Mesendoderm (in vitro differentiated cells): ENCODE results near the gene MZF1.
A peak's percentile ranks its signal among the peaks of the same experiment; 100 is the strongest.

Source experiments
- DNase-seq: peaks from one replicate; pipeline ENCODE4 v3.0.0; 2013
- H2AK5ac ChIP-seq: 2 replicates; pipeline ENCODE4 v1.6.1; 2013; ENCODE audit warnings: low read length, inconsistent platforms
- H2BK120ac ChIP-seq: 2 replicates; pipeline ENCODE4 v1.6.1; 2013; ENCODE audit warnings: low read depth, mild to moderate bottlenecking, low read length, moderate library complexity, mixed read lengths
- H2BK15ac ChIP-seq: replicated peaks from 2 replicates; pipeline ENCODE4 v1.6.1; 2013; ENCODE audit warnings: low read depth, mild to moderate bottlenecking, moderate library complexity
- H2BK5ac ChIP-seq: 2 replicates; pipeline ENCODE4 v1.6.1; 2013; ENCODE audit warnings: low read length, inconsistent platforms
- H3K18ac ChIP-seq: 2 replicates; pipeline ENCODE4 v1.6.1; 2013; ENCODE audit warnings: mild to moderate bottlenecking, low read length, mixed read lengths
- H3K23ac ChIP-seq: one replicate; pipeline ENCODE4 v1.6.1; 2013; ENCODE audit warnings: low read length
- H3K27ac ChIP-seq: 2 replicates; pipeline ENCODE4 v1.5.1; 2013; ENCODE audit warnings: low read depth, mild to moderate bottlenecking, inconsistent platforms, low read length, moderate library complexity
- H3K27me3 ChIP-seq: 2 replicates; pipeline ENCODE4 v1.6.1; 2013; ENCODE audit warnings: low read length, control low read depth, mild to moderate bottlenecking, inconsistent platforms; ENCODE audit not compliant: insufficient read depth, poor library complexity
- H3K36me3 ChIP-seq: 2 replicates; pipeline ENCODE4 v1.6.1; 2013; ENCODE audit warnings: low read length, inconsistent platforms; ENCODE audit not compliant: control insufficient read depth, insufficient read depth
- H3K4ac ChIP-seq: one replicate; pipeline ENCODE4 v1.6.1; 2013; ENCODE audit warnings: low read depth, mild to moderate bottlenecking, low read length, moderate library complexity
- H3K4me1 ChIP-seq: 2 replicates; pipeline ENCODE4 v1.6.1; 2013; ENCODE audit warnings: low read depth, low read length, inconsistent platforms; ENCODE audit not compliant: control insufficient read depth
- H3K4me2 ChIP-seq: 2 replicates; pipeline ENCODE4 v1.6.1; 2013; ENCODE audit warnings: low read length
- H3K4me3 ChIP-seq: 2 replicates; pipeline ENCODE4 v1.5.1; 2013; ENCODE audit warnings: mild to moderate bottlenecking, low read length
- H3K56ac ChIP-seq: one replicate; pipeline ENCODE4 v1.6.1; 2013; ENCODE audit warnings: low read length
- H3K79me1 ChIP-seq: 2 replicates; pipeline ENCODE4 v1.6.1; 2013; ENCODE audit warnings: low read length, inconsistent platforms
- H3K79me2 ChIP-seq: 2 replicates; pipeline ENCODE4 v1.6.1; 2013; ENCODE audit warnings: mild to moderate bottlenecking, low read length; ENCODE audit not compliant: control insufficient read depth, insufficient read depth
- H3K9ac ChIP-seq: 2 replicates; pipeline ENCODE4 v1.6.1; 2013; ENCODE audit warnings: low read length, inconsistent platforms
- H4K5ac ChIP-seq: one replicate; pipeline ENCODE4 v1.6.1; 2013; ENCODE audit warnings: low read length
- H4K8ac ChIP-seq: one replicate; pipeline ENCODE4 v1.6.1; 2013; ENCODE audit warnings: low read depth, mild to moderate bottlenecking, control low read depth, low read length, moderate library complexity
- WGBS: extraction: QIAGEN DNeasy Blood & Tissue Kit; methylation state at CpG from one replicate; pipeline ENCODE4 v1.1.7; 2013; ENCODE audit warnings: low lambda C conversion rate, missing lambda C conversion rate; ENCODE audit not compliant: insufficient coverage; ENCODE audit errors: extremely low coverage; 5-methylcytosine and 5-hydroxymethylcytosine counted together

Gene MZF1

DNA sequence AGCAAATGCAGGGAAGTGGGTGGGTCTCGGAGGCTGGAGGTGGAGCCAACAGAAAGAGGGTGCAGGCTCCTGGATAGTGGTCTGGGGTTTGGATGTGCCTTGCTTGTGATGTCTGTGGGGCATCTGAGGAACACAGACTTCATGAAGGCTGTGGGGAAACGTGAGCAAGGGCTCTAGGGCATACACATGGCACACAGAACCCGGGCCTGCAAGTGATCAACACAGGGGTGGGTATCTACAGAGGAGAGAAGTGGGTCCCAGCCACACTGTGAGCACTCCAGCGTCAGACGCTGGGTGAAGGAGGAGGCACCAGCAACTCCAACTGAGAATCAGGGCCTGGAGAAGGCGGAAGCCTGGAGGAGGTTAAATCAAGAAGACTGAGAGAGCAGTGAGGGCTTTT is 9.3 kb downstream of the MZF1 start:
- no peak overlapping the region for H2BK120ac ChIP-seq
- H3K27ac ChIP-seq = no peak overlapping the region
- no peak overlapping the region for H3K23ac ChIP-seq
- H3K79me2 ChIP-seq = no peaks in the 10 kb centered on the region
- no peak for DNase-seq
- H2BK5ac ChIP-seq = no peak overlapping the region
- H2BK15ac ChIP-seq = no peak overlapping the region
- no peaks in the 10 kb centered on the region for H3K79me1 ChIP-seq
- H3K4ac ChIP-seq = no peak overlapping the region
- no peak overlapping the region for H4K8ac ChIP-seq
- no peak overlapping the region for H3K4me3 ChIP-seq
- H3K36me3 ChIP-seq = peaks cover 5% of the 10 kb centered on the region
- H4K5ac ChIP-seq = no peak overlapping the region
- WGBS = no CpG with 5 or more reads among the region's 6 CpGs
- H3K4me2 ChIP-seq = no peak overlapping the region
- H2AK5ac ChIP-seq = no peak overlapping the region
- no peak overlapping the region for H3K9ac ChIP-seq
- H3K4me1 ChIP-seq = peaks cover 3% of the 10 kb centered on the region
- no peaks in the 10 kb centered on the region for H3K27me3 ChIP-seq
- no peak overlapping the region for H3K56ac ChIP-seq
- H3K18ac ChIP-seq = no peak overlapping the region

DNA sequence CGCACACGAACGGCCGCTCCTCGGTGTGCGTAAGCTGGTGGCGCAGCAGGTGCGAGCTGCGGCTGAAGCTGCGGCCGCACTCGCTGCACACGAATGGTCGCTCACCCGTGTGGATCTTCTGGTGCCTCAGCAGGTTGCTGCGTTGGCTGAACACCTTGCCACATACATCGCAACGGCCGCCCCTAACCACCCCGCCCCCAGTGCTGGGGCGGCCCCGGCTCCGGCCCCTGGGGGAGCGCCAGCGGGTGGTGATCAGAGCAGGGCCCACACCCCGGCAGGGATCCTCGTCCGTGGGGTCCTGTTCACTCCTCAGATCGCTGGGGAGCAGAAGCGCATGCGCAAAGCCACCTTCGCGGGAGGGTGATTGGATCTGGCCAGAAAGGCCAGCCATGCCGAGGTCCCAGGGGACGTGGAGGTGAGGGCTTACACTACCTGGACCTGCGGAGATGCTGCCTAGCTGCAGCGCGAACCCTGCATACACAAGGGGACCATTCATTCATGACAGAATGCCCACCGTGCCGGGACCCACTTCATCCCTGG is 10.0 kb downstream of the MZF1 start:
- Histone ChIP-seq H3K56ac (peak overlapping the region; percentile 83), H3K4me3 (no peak overlapping the region), H3K36me3 (peaks cover 3% of the 10 kb centered on the region), H4K5ac (no peak overlapping the region), H3K79me1 (no peaks in the 10 kb centered on the region), H2BK15ac (no peak overlapping the region), H3K79me2 (peaks cover under 1% of the 10 kb centered on the region), H3K18ac (no peak overlapping the region), H4K8ac (no peak overlapping the region), H3K9ac (peak overlapping the region; percentile 59), H2AK5ac (no peak overlapping the region), H3K27me3 (no peaks in the 10 kb centered on the region), H3K4ac (no peak overlapping the region), H3K4me2 (peak overlapping the region; percentile 46), H3K4me1 (peaks cover 3% of the 10 kb centered on the region), H3K27ac (no peak overlapping the region), H2BK120ac (no peak overlapping the region), H3K23ac (no peak overlapping the region), H2BK5ac (no peak overlapping the region)
- WGBS = no CpG with 5 or more reads among the region's 40 CpGs
- DNase-seq = no peak

DNA sequence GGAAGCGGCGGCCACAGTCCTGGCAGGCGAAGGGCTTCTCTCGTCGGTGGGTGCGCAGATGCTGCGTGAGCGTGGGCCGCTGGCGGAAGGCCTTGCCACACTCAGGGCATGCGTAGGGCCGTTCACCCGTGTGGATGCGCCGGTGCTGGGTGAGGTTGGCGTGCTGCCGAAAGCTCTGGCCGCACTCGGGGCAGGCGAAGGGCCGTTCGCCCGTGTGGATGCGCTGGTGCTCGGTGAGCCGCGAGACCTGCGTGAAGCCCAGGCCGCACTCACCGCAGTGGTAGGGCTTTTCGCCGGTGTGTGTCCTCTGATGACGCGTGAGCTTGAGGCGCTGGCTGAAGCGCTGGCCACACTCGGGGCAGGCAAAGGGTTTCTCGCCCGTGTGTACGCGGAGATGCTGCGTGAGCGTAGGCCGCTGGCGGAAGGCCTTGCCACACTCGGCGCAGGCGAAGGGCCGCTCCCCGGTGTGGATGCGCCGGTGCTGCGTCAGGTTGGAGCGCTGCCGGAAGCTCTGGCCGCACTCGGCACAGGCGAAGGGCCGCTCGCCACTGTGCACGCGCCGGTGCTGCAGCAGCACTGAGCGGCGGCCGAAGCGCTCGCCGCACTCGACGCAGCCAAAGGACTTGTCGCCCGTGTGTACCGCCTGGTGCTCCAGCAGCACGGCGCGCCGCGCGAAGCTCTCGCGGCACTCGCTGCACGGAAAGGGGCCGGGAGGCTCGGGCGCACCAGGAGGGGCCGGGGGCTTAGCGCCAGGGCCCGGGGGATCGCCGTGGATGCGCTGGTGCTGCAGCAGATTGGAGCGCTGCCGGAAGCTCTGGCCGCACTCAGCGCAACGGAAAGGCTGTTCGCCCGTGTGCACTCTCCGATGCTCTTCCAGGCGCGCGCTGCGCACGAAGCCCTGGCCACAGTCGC is 10.8 kb downstream of the MZF1 start:
- peaks cover 3% of the 10 kb centered on the region for H3K36me3 ChIP-seq
- H3K4me2 ChIP-seq = peak overlapping the region; percentile 46
- no peak overlapping the region for H3K18ac ChIP-seq
- H2BK15ac ChIP-seq = no peak overlapping the region
- H3K56ac ChIP-seq = peak overlapping the region; percentile 83
- H3K79me2 ChIP-seq = peaks cover 8% of the 10 kb centered on the region
- H4K8ac ChIP-seq = no peak overlapping the region
- no peak overlapping the region for H3K4me3 ChIP-seq
- no peaks in the 10 kb centered on the region for H3K27me3 ChIP-seq
- no CpG with 5 or more reads among the region's 107 CpGs for WGBS
- H2AK5ac ChIP-seq = no peak overlapping the region
- peaks cover 3% of the 10 kb centered on the region for H3K4me1 ChIP-seq
- DNase-seq = no peak
- H2BK120ac ChIP-seq = no peak overlapping the region
- peak overlapping the region; percentile 80 for H3K23ac ChIP-seq
- H3K9ac ChIP-seq = peak overlapping the region; percentile 59
- H3K4ac ChIP-seq = no peak overlapping the region
- H4K5ac ChIP-seq = no peak overlapping the region
- no peak overlapping the region for H3K27ac ChIP-seq
- H2BK5ac ChIP-seq = no peak overlapping the region
- no peaks in the 10 kb centered on the region for H3K79me1 ChIP-seq

DNA sequence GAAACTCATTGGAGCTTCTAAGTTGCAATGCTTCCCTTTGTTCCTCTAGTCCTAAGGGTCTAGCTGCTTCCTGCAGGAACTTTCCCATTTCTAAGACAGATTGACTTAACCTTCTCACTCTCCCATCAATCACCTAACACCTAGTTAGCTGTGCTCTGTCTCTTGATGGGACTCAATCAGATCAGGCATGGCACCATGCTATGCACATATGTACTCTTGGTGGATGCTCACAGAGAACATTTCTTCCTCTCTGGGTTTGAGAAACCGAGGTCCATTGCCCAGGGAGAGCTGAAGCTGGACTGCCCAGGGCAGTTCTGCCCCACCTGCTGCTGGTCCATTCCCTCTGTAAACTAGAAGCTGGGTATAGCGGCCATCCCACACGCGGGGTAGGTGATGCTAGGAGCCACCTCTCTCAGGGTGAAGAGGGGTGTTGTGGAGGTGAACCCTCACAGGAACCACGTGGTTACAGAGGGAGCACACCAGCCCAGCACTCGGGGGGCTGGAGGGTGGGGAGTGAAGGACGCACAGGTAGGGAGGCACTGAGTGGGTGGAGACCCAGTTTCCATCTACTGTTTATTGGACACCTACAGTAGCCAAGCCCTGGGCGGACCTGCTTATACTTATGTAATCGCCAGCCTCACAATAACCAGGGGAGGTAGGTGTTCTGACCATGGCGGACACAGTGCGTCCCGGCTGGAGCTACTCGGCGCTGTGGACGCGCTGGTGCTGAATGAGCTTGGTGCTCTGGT is 11.6 kb downstream of the MZF1 start:
- peaks cover 5% of the 10 kb centered on the region for H3K79me1 ChIP-seq
- no peak for DNase-seq
- no peak overlapping the region for H3K27ac ChIP-seq
- H3K18ac ChIP-seq = no peak overlapping the region
- no peak overlapping the region for H2AK5ac ChIP-seq
- H3K9ac ChIP-seq = no peak overlapping the region
- H4K5ac ChIP-seq = no peak overlapping the region
- H4K8ac ChIP-seq = no peak overlapping the region
- H2BK5ac ChIP-seq = no peak overlapping the region
- peak overlapping the region; percentile 83 for H3K56ac ChIP-seq
- peaks cover 7% of the 10 kb centered on the region for H3K4me1 ChIP-seq
- WGBS = no CpG with 5 or more reads among the region's 16 CpGs
- H2BK120ac ChIP-seq = no peak overlapping the region
- no peak overlapping the region for H3K4me3 ChIP-seq
- H3K4me2 ChIP-seq = no peak overlapping the region
- no peaks in the 10 kb centered on the region for H3K27me3 ChIP-seq
- H2BK15ac ChIP-seq = no peak overlapping the region
- peaks cover 16% of the 10 kb centered on the region for H3K79me2 ChIP-seq
- peak overlapping the region; percentile 80 for H3K23ac ChIP-seq
- H3K36me3 ChIP-seq = peaks cover 2% of the 10 kb centered on the region
- H3K4ac ChIP-seq = no peak overlapping the region

DNA sequence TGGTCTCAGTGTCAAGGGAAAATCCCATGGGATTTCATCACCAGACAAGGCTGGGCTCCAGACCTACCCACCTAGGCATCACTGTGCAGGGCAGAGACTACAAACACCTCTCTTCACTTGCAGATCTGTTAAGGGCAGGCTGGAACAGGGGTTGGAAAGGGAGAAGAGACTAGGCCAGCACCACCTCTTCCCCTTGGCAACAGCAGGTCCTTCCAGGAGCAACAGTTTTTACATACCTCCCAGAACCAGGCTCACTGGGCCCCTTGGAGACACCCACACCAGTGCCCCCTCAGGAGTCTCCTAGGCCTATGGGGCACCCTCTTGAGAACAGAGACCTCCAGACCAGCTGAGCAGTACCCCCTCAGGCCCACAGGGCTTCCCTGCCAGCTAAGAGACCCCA is 12.2 kb downstream of the MZF1 start:
- Histone ChIP-seq H3K79me2 (peaks cover 21% of the 10 kb centered on the region), H3K4ac (no peak overlapping the region), H3K23ac (no peak overlapping the region), H3K36me3 (peaks cover 2% of the 10 kb centered on the region), H2AK5ac (no peak overlapping the region), H3K9ac (no peak overlapping the region), H2BK5ac (no peak overlapping the region), H3K18ac (no peak overlapping the region), H2BK15ac (no peak overlapping the region), H3K4me3 (no peak overlapping the region), H3K27ac (no peak overlapping the region), H3K27me3 (no peaks in the 10 kb centered on the region), H3K56ac (peak overlapping the region; percentile 25), H4K5ac (no peak overlapping the region), H2BK120ac (no peak overlapping the region), H3K4me1 (peaks cover 7% of the 10 kb centered on the region), H4K8ac (no peak overlapping the region), H3K4me2 (no peak overlapping the region), H3K79me1 (peaks cover 5% of the 10 kb centered on the region)
- no peak for DNase-seq
